HepG2 (cell line): Measurements from ENCODE around the gene DNAH9. TPM values are rescaled to one million over a fixed set of nuclear protein-coding genes. Genes with fewer than 3 reads are reported as not detected.

Source experiments
- BRF2 ChIP-seq: sonication (generic); formaldehyde crosslinking; IDR thresholded peaks from 2 replicates; pipeline ENCODE4 v1.8.1; 2022; ENCODE audit warnings: mild to moderate bottlenecking, missing genetic modification reagents
- CCDC6 ChIP-seq: sonication (generic); formaldehyde crosslinking; IDR thresholded peaks from 2 replicates; pipeline ENCODE4 v1.8.1; 2022; ENCODE audit warnings: mild to moderate bottlenecking, missing genetic modification reagents, moderate library complexity
- CEBPB ChIP-seq: IDR thresholded peaks from 2 replicates; pipeline ENCODE4 v1.6.1; 2011; ENCODE audit warnings: low read depth, low read length, improper control_type of control experiment, borderline replicate concordance
- CREM ChIP-seq, 2 experiments: sonication (generic) in 1 of 2; formaldehyde crosslinking in 1 of 2; IDR thresholded peaks; 2 replicates each; pipeline versions ENCODE4 v1.4.0 to v1.6.1; 2016 to 2020; ENCODE audit warnings: antibody characterized with exemption in 1 of 2, mild to moderate bottlenecking in 1 of 2, missing genetic modification reagents in 1 of 2
- ESRRA ChIP-seq: sonication (generic); formaldehyde crosslinking; IDR thresholded peaks from 2 replicates; pipeline ENCODE4 v1.5.1; 2020; ENCODE audit warnings: mild to moderate bottlenecking, low read depth, missing genetic modification reagents
- GATAD1 ChIP-seq: IDR thresholded peaks from 2 replicates; pipeline ENCODE4 v1.6.1; 2016; ENCODE audit warnings: missing genetic modification reagents, missing compliant biosample characterization
- HOMEZ ChIP-seq: IDR thresholded peaks from 2 replicates; pipeline ENCODE4 v1.6.1; 2016; ENCODE audit warnings: low read depth
- KDM1A ChIP-seq: IDR thresholded peaks from 2 replicates; pipeline ENCODE4 v1.6.1; 2016; ENCODE audit warnings: missing compliant biosample characterization
- MYNN ChIP-seq: sonication (generic); formaldehyde crosslinking; IDR thresholded peaks from 2 replicates; pipeline ENCODE4 v1.4.0; 2020; ENCODE audit warnings: mild to moderate bottlenecking, low read depth, missing genetic modification reagents
- NKX3-1 ChIP-seq: sonication (generic); formaldehyde crosslinking; IDR thresholded peaks from 2 replicates; pipeline ENCODE4 v1.5.0; 2020; ENCODE audit warnings: missing genetic modification reagents
- RFX5 ChIP-seq: IDR thresholded peaks from 2 replicates; pipeline ENCODE4 v1.6.1; 2011; ENCODE audit warnings: low read depth, low read length, improper control_type of control experiment
- SAP130 ChIP-seq: IDR thresholded peaks from 2 replicates; pipeline ENCODE4 v1.6.1; 2016; ENCODE audit warnings: low read depth
- ZBTB7B ChIP-seq: sonication (generic); formaldehyde crosslinking; IDR thresholded peaks from 2 replicates; pipeline ENCODE4 v1.4.0; 2020; ENCODE audit warnings: missing genetic modification reagents
- ZNF317 ChIP-seq: sonication (generic); formaldehyde crosslinking; IDR thresholded peaks from 2 replicates; pipeline ENCODE4 v1.5.0; 2020; ENCODE audit warnings: mild to moderate bottlenecking, missing genetic modification reagents
- ZNF546 ChIP-seq: sonication (generic); formaldehyde crosslinking; conservative IDR thresholded peaks from 2 replicates; pipeline ENCODE4 v1.8.1; 2023; ENCODE audit warnings: mild to moderate bottlenecking, missing genetic modification reagents
- ZNF615 ChIP-seq: sonication (generic); formaldehyde crosslinking; IDR thresholded peaks from 2 replicates; pipeline ENCODE4 v1.5.0; 2020; ENCODE audit warnings: mild to moderate bottlenecking, missing genetic modification reagents, borderline replicate concordance
- ZNF747 ChIP-seq: sonication (generic); formaldehyde crosslinking; IDR thresholded peaks from 2 replicates; pipeline ENCODE4 v1.8.1; 2023; ENCODE audit warnings: missing genetic modification reagents, mild to moderate bottlenecking, borderline replicate concordance
- polyA plus RNA-seq, 8 experiments: library from polyadenylated mRNA; depleted of rRNA in 3 of 8; stranded (reverse) in 7 of 8; unstranded in 1 of 8; fragments of >200 nt; fragmentation: Illumina TruSeq in 4 of 8; extraction: Trizol in 4 of 8; gene quantifications; 2 replicates each; pipeline versions ENCODE4 v1.2.1 to v1.2.3, GENCODE V29; 2011 to 2016; ENCODE audit warnings: low read depth in 4 of 8, missing spikeins in 1 of 8, mixed read lengths in 1 of 8; ENCODE audit not compliant: insufficient read depth in 1 of 8
- total RNA-seq, 5 experiments: library from RNA; depleted of rRNA; stranded (reverse); fragments of >200 nt; fragmentation: Illumina TruSeq; extraction: Trizol; gene quantifications; 2 replicates each; pipeline ENCODE4 v1.2.3, GENCODE V29; 2016; ENCODE audit warnings: low read depth in 1 of 5
- TF ChIP-seq, protein P1 (sequence below): sonication (generic); formaldehyde crosslinking; IDR thresholded peaks from 2 replicates; pipeline ENCODE4 v1.4.0; 2020; ENCODE audit warnings: mild to moderate bottlenecking, missing genetic modification reagents, borderline replicate concordance
- TF ChIP-seq, protein P2 (sequence below): IDR thresholded peaks from 2 replicates; pipeline ENCODE4 v1.6.1; 2016; ENCODE audit warnings: mild to moderate bottlenecking
- TF ChIP-seq, protein P3 (sequence below): sonication (generic); formaldehyde crosslinking; IDR thresholded peaks from 2 replicates; pipeline ENCODE4 v1.8.1; 2022; ENCODE audit warnings: low read depth, mild to moderate bottlenecking, missing genetic modification reagents

Gene DNAH9
- total and polyA plus RNA-seq, 2 of the 13 experiments (the other 11 are each of a cell fraction or from before 2014, with no cell fraction given), result not detected

DNA sequence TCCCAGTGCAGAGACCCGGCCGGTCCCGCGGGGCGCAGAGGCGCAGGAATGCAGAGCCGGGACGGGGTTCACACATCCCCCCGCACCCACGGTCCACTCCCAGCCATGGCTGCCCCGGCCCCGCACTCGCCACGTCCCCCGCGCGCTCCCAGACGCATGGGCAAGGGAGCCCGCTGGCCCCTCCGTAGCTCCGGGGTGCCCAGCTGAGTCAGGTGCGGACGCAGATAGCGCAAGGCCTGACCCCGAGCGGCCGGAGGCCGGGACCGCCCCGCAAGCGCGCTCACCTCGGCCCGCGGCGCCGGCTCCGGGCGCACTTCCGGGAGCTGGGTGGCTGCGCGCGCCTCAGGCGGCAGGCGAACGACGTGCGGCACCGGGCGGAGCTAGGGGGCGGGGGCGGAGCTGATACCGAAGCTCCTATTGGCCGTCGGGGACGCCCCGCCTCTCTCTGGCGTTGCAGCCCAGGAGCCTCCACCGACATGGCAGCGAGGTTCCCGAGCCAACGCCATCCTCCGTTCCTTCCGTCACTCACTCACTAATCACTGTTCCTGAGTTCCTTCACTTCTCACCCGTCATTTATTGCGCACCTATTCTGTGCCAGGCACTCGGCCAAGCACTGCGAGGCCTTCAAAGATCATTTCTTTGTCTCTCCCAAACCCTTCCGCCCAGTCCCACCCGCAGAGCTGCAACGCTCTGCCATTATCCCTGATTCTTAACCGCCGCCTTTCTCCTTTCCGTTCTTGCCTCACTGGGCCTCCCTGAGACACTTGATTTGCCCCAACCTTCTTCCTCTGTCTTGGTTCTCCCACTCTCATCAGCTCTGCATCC, 399.1 kb downstream of the DNAH9 start, which contains the start of gene ZNF18 (continued):
- TF ChIP-seq ZNF615 (no peak), CEBPB (no peak), BRF2 (CRISPR knock-in tag) (no peak), HOMEZ (CRISPR knock-in tag) (peak; percentile 32; the same call in 1 of the 2 replicates), RFX5 (no peak), KDM1A (CRISPR knock-in tag) (no peak), ESRRA (CRISPR knock-in tag) (no peak), CREM (IDR thresholded peaks at IDR 0.05) (peak; percentile 28; the same call in 1 of the 2 replicates), CREM (CRISPR knock-in tag; IDR thresholded peaks at IDR 0.05) (no peak), SAP130 (CRISPR knock-in tag) (peak; percentile 85), ZNF747 (CRISPR knock-in tag) (no peak), NKX3-1 (CRISPR knock-in tag) (0 out of 2 replicates have a peak, but pooled peaks have one; percentile 24), ZNF317 (CRISPR knock-in tag) (0 out of 2 replicates have a peak, but pooled peaks have one; percentile 27), GATAD1 (CRISPR knock-in tag) (0 out of 2 replicates have a peak, but pooled peaks have one; percentile 52), ZNF546 (CRISPR knock-in tag) (no peak), MYNN (peak; percentile 27; the same call in 1 of the 2 replicates), CCDC6 (CRISPR knock-in tag) (peak; percentile 45; the same call in 1 of the 2 replicates), ZBTB7B (CRISPR knock-in tag) (peak; percentile 49; the same call in 1 of the 2 replicates)
- TF ChIP-seq, protein P1, sequence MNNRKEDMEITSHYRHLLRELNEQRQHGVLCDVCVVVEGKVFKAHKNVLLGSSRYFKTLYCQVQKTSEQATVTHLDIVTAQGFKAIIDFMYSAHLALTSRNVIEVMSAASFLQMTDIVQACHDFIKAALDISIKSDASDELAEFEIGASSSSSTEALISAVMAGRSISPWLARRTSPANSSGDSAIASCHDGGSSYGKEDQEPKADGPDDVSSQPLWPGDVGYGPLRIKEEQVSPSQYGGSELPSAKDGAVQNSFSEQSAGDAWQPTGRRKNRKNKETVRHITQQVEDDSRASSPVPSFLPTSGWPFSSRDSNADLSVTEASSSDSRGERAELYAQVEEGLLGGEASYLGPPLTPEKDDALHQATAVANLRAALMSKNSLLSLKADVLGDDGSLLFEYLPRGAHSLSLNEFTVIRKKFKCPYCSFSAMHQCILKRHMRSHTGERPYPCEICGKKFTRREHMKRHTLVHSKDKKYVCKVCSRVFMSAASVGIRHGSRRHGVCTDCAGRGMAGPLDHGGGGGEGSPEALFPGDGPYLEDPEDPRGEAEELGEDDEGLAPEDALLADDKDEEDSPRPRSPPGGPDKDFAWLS (CRISPR knock-in tag), result no peak
- TF ChIP-seq, protein P2, sequence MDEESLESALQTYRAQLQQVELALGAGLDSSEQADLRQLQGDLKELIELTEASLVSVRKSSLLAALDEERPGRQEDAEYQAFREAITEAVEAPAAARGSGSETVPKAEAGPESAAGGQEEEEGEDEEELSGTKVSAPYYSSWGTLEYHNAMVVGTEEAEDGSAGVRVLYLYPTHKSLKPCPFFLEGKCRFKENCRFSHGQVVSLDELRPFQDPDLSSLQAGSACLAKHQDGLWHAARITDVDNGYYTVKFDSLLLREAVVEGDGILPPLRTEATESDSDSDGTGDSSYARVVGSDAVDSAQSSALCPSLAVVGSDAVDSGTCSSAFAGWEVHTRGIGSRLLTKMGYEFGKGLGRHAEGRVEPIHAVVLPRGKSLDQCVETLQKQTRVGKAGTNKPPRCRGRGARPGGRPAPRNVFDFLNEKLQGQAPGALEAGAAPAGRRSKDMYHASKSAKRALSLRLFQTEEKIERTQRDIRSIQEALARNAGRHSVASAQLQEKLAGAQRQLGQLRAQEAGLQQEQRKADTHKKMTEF (CRISPR knock-in tag), result peak; percentile 65
- TF ChIP-seq, protein P3, sequence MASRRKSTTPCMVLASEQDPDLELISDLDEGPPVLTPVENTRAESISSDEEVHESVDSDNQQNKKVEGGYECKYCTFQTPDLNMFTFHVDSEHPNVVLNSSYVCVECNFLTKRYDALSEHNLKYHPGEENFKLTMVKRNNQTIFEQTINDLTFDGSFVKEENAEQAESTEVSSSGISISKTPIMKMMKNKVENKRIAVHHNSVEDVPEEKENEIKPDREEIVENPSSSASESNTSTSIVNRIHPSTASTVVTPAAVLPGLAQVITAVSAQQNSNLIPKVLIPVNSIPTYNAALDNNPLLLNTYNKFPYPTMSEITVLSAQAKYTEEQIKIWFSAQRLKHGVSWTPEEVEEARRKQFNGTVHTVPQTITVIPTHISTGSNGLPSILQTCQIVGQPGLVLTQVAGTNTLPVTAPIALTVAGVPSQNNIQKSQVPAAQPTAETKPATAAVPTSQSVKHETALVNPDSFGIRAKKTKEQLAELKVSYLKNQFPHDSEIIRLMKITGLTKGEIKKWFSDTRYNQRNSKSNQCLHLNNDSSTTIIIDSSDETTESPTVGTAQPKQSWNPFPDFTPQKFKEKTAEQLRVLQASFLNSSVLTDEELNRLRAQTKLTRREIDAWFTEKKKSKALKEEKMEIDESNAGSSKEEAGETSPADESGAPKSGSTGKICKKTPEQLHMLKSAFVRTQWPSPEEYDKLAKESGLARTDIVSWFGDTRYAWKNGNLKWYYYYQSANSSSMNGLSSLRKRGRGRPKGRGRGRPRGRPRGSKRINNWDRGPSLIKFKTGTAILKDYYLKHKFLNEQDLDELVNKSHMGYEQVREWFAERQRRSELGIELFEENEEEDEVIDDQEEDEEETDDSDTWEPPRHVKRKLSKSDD (CRISPR knock-in tag), result no peak
